CD4-positive, alpha-beta T cell treated with Interleukin-15 for 4 hours (primary cell): ENCODE measurements around the gene ESYT2.

Experiments
- DNase-seq: peaks from one replicate; pipeline ENCODE4 v3.0.0-alpha.2; 2020; ENCODE audit warnings: low spot score

ESYT2 gene

DNA sequence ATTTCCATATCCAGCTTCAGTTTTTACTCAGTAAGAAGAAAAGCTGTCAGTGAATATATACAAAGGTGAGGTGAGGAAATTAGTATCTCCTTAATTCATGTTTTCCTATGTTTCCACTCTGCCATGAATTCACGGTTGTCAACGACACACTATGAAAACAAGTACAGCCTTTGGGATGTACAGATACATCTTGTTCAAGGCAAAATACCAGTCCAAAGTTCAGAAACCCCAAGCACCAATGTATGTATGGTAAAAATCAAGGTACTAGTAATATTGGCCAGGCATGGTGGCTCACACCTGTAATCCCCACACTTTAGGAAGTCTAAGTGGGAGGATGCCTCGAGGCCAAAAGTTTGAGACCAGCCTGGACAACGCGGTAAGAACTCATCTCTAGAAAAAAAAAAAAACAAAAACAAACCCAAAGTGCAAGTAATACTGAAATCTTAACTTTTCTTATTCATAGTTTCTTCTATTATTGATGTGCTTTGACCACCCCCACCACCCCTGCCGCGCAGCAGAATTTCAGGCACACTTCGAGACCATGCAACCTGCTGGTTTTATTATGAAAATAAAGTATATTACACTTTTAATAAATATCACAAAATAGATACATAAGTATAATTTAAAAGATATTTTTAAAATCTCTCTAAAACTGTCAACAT, 3.5 kb downstream of the ESYT2 start:
- DNase-seq: no peak

DNA sequence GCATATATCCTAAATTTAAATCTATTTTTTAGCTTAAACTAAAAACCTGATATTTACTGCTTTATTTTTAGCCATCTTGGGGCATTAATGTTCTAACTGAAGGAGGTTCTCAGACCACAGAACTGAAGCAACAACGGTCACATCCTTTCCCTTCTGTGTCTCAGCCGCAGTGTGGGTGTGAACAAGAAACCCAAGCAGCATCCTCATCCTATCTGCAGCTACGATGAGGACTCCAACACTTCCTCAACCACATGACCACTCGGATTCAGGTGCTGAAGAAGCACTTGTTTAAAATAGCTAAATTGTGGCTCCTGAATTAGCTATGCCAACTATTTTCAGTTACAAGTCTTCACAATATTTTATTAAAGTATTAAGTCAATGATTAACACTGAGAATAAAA, 5.3 kb downstream of the ESYT2 start:
- DNase-seq: peak; percentile 80

DNA sequence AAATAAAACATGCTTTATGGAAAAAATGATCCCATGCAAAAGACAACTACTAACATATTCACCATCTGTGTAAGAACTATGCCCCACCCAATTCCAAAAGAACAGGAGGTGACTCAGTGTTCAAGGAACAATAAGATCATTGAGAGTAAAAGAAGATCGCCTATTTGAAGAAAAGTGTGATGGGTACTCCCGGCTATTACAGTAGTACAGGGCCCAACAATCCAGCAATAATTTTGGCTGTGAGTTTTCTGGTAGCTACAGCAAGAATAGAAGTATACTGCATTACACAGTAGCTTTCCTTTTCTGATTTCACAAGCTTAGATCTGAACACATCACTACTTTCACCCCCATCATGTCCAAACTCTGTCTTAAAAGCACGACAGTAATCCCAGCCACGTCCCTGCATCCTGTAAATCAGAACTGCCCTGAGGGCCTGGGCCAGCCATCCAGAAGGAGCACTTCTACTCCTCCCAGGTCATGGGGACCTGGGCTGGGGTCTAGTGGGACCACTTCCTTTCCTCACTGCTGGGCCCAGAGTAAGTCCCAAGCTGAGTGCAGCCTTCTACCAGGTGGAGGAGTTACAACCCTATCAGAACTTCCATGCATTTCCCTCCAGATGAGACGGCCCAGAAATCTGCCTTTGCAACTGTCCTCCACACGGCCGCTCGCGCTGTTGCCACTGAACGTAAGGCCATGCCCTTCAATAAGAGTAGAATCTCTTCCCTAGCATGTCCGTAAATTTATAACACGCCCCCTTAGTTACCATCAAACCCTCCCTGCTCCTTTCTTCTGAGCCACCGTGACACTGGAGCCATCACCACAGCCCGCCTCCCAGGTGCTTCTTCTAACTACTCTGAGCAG, 7.9 kb downstream of the ESYT2 start:
- peak; percentile 74 for DNase-seq

DNA sequence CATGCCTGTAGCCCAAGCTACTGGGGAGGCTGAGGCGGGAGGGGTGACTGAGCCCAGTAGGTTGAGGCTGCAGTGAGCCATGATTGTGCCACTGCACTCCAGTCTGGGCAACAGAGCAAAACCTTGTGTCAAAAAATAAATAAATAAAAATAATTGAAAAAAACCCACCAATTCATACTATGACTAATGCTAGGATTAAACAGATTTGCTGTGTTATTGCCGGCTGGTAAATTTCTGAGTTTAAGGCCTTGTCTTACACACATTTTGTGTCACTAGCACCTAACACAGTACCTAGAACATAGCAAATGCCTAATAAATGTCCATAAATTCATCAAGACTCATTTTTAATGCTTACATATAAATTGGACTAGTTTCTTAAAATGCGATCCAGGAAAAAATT, 8.7 kb downstream of the ESYT2 start:
- peak; percentile 30 for DNase-seq

DNA sequence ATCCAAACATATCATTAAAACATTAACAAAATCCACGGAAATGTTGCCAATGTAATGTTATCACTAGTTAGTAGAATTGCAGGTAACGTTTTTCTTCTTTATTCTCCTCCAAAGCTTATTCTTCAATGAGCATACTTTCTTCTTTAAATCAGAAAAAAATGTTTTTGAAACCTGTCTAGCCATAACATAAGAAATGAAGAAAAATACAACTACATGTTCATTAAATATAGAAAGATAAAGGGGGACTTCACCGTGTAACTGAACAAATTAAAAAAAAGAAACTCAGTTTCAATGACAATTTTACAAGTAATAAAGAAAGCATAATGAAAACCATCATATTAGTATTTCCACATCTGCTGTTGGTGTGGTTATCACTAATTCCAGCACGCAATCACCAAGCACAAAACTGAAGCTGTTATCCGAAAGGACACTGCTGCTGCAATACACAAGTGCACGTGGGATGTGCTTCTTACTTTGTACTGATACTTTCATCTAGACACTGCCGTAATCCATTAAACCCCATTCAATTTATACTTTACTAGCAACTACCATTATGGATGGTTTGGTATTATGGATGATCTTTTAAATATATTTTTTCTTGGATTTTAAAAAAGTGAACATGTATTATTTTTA, 9.6 kb downstream of the ESYT2 start:
- DNase-seq: no peak

DNA sequence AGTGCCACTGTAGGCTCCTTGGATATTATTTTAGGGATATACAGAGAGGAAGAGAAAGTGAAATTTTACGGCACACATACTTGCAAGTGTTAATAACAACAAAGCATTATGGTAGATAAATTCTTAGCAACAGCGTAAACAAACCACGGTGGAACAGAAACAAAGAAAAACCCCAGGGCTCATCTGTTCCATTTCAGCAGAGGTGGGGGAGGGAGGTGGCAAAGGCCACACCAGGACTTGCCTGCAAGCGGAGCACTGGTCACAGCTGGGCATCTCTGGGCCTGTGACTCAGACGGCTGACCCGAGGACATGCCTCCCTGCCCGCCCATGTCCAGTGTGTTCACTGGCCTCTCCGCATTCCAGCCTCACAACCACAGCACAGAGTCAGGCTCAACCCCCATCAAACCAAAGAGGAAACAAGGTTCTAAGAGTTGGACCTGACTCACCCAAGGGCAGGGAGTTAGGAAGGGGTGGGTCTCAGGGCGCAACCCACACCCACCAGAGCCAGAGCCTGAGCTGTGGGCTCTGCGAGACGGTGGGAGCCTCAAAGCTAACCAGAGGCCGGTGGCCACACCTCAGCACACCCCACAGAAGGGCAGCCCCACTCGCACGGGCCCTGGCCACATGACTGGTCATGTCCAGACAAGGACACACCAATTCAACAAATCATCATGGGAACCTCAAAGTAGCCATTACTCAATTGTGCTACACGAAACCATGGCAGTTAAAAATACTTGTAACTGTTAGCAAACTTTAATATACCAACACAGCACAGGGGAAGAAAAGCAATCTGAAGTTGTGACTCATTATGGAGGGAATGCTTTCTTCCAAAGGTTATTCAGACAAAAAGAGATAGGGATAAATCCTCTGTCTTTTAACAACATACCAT, 10.7 kb downstream of the ESYT2 start:
- DNase-seq: peak; percentile 83

DNA sequence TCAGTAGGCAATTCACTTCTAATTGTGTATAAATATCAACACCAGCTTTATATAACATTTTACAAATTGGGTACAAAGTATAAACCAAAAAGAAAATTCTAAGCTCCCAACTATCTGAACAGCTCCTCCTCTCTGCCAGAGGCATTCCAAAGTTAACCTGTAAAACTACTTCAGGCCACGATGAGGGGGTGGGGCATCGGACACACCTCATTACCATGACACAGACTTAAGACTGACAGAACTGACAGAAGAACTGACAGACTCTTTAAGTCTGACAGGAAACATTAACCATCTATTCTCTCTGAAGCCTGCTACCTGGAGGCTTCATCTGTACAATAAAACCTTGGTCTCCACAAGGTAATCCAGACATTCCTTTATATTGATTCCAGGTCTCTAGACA, 12.3 kb downstream of the ESYT2 start:
- peak; percentile 41 for DNase-seq

DNA sequence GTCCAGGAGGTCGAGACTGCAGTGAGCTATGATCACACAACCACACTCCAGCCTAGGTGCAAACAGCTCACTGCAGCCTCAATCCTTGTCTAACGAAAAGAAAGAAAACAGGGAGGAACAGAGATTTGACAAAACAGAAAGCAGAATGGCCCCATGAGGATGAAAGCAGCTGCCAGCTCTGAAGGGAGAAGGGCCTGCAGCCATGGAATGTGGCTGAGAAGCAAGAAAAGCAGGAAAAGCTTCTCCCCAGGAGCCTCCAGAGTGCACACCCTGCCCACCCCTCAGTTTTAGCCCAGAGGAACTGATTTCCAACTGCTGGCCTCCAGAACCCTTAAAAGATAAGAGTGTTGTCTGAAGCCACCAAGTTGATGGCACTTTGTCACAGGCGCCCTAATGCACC, 13.0 kb downstream of the ESYT2 start:
- DNase-seq: no peak

DNA sequence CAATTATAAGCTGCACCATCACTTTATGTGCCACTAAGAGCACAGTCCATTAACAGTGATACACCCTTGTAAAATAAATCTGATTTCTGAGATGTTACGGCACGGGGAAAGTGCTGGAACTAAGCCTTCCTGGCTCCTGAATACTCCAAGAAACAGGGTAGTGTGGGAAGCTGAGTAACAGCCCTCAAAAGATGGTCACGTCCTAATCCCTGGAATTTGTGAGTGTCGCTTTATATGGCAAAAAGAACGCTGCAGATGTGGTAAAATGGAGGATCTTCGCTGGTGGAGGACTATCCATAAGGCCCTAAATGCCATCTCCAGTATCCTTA, 13.5 kb downstream of the ESYT2 start:
- DNase-seq: no peak

DNA sequence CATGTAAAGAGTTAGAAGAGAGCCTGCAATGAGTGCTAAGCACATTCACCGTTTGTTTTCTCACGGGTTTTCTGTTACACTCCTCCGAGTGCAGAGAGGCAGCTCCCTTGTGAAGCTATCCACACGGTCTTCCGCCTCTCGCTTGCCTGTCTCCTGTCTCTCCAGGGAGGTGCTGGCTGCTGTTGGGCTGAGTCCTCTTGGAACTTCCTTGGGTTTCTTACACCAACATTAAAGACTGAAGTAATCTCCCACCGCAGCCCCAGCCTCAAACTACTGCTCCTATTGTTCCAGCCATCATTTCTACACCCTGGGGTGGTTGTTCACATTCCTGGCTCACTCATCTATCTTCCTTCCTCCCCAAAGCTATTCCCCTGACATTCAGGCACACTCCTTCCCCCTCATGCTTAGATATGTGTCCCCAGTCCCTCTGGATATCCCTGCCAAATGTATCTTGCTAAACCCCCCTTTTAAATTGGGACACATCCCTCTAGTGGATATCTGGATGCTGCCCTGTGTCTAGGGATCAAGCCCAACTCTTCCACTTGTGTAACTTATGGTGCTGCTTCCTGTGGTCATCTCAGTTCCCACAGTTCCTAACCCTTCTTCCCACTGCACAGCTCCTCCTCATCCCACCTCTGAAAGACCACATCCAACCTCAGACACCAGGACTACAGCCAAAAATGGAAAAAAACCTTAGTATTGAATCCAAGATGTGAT, 14.1 kb downstream of the ESYT2 start:
- DNase-seq: no peak

DNA sequence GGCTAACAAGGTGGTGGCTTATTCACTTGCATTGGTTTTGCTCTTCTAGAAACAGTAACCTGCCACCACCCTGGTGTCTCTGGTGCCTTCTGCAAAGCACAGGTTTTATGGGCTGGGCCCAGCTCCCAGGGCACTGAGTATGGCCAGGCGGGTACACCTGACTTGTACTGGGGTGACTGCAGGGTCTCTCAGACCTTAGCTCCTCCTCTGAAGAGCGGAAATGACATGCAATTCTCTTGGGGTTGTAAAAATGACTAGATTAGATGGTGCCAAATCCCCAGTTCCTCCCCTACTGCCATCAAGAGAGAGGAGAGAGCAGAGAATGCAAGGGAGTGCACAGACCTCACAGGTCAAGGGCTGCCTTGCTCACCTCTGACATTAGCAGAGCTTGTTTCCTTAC, 14.7 kb downstream of the ESYT2 start:
- peak; percentile 59 for DNase-seq

DNA sequence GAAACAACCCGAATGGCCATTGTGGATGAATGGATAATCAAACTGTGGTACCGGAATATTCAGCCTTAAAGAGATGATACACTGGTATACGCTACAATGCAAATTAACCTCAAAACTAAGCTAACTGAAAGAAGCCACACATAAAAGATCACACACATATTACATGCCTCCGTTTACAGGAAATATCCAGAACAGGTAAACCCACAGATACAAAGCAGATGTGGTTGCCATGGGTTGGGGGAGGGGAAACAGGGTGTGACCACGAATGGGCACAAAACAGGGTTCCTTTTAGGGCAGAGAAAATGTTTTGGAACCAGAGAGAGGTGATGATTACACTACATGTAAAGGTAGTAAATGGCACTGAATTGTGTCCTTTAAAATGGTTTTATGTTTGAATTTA, 16.6 kb downstream of the ESYT2 start:
- DNase-seq: peak; percentile 91

DNA sequence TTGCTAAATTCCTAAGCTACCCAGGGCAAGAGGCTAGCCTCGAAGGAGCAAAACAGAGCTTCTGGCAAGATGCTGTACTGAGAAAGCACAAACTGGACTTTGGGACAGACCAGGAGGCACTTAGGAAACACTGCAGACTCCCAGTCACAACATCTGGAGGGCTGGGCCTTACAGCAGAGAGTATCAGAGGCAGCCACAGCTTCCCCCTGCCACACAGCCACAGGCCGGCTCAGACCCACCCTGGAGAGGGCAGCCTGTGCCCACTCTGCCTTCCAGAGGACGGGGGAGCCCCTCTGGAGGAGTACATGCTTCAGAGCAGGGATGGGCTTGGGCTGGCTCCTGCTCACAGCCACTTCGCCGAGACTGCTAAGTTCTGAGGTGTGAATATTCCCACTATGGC, 17.4 kb downstream of the ESYT2 start:
- DNase-seq: no peak

DNA sequence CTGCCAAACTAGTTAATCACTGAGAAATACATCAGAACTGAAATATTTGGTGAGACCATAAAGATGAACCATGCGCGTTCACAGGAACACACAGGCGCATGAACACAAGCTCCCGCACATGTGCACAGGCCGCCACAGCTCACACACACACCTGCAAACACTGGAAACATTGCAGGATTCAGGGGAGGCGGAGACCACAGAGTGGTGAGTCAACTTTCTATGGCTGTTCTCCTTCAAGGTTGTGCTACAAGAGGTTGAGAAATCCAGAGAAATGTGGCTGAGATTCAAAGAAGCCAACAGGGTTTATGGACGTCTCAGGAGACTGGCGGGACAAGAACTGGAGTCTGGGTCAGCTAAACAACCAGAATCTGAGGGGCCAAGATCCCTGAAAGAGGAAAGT, 17.8 kb downstream of the ESYT2 start:
- peak; percentile 69 for DNase-seq

DNA sequence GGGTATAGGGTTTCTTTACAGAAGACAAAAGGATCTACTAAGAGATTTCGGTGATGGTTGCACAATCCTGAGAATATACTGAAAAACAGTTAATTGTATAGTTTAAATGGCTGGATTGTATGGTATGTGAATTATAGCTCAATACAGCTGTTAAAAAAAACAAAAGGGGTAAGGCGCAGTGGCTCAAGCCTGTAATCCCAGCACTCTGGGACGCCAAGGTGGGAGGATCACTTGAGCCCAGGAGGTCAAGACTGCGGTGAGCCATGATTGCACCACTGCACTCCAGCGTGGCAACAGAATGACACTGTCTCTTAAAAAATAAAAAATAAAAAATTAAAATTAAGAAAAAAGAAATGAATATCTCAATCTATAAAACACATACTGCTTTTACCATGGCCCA, 18.5 kb downstream of the ESYT2 start:
- no peak for DNase-seq

DNA sequence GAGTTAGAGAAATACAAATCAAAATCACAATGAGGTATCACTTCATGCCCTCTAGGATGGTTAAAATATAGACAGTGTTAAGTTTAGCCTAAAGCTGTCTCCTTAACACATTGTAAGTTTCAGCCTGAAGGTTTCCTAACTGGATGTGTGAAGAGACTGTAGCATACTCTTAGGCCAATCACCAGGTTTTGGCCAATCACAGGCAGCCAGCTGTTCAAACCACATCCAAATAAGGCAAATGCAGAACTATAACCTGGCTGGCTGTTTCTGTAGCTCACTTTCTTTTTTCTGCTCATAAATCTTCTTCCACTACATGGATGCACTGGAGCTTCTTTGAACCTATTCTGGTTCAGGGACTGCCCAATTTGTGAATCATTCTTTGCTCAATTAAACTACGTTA, 19.7 kb downstream of the ESYT2 start:
- peak; percentile 19 for DNase-seq

DNA sequence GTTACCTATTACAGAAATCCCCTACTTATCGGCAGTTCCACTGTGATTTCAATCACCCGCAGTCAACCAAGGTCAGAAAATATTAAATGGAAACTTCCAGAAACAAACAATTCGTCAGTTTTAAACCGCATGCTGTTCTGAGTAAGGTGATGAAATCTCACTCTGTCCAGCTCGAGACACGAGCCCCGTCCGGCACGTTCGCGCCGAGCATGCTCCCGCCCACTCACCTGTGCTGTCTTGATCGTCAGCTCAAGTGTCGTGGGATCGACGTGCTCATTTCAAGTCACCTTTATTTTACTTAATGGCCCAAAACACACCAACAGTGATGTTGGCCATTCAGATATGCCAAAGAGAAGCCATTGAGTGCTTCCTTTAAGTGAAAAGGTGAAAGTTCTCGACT, 21.2 kb downstream of the ESYT2 start:
- DNase-seq: no peak

DNA sequence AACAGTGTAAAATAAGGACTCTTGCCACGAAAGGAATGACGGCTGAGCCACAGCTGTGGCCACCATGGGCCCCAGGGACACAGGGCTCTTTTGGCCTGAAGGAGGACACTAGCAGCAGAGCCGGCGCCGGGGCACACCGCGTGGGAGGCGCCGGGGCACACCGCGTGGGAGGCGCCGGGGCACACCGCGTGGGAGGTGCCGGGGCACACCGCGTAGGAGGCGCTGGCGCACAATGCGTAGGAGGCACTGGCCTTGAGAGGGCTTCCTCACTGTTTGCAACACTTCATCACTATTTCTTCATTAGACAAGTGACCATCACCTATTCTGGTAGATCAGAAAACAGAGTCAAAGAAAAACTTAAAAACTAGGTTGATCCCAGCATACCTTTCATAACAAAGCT, 23.4 kb downstream of the ESYT2 start:
- DNase-seq: no peak

DNA sequence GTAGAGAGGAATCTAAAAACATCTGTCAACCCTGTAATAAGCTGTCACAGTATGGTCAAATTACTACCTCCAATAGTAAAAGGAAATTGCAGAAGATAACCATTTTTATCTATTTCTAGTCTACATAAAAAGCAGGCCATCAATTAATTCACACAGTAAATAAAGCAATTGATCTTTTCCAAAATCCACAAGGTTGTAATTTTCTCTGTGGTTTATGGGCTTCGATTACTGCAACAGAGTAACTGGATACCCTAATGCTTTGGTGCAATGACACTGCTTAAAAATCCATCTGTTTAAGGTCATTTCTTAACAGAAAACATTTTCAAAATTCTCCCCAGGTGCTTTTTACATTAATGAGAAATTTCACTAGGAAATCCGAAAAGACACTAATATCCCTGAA, 23.9 kb downstream of the ESYT2 start:
- DNase-seq: no peak

DNA sequence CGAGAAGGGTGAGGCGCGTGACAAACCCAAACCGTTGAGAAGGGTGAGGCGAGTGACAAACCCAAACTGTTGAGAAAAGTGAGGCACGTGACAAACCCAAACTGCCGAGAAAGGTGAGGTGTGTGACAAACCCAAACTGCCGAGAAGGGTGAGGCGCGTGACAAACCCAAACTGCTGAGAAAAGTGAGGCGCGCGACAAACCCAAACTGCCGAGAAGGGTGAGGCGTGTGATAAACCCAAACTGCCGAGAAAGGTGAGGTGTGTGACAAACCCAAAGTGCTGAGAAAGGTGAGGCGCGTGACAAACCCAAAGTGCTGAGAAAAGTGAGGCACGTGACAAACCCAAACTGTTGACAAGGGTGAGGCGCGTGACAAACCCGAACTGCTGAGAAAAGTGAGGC, 25.0 kb downstream of the ESYT2 start:
- peak; percentile 45 for DNase-seq

DNA sequence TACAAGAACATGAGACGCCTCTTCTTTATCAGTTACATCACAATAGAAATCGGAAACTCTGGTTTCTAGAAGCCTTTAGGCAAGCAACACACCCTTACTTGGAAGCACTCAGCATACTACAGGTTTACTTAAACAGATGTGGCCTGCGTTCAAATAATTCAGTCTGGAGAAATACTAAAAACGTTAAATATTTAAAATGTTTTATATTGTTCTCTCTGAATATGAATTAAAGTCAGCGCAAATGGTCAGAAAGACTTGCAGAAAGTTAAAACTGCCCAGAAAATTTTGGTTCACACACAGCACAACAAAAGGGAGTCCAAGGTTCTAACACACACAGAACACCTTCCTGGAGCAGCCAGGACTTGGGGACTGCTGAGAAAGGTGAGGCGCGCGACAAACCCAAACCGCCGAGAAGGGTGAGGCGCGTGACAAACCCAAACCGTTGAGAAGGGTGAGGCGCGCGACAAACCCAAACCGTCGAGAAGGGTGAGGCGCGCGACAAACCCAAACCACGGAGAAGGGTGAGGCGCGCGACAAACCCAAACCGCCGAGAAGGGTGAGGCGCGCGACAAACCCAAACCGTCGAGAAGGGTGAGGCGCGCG, 25.8 kb downstream of the ESYT2 start:
- no peak for DNase-seq
